ENCODE measurements around the gene SFR1. TPM values are rescaled to one million over a fixed set of nuclear protein-coding genes. Genes with fewer than 3 reads are reported as not detected.

SFR1 gene
- total RNA-seq, 1 donor = 11.6 TPM

GRCh38 chr10:104099269-104099668 is 22.7 kb upstream of the SFR1 start:
- no peak overlapping the region for H3K4me2 ChIP-seq (ENCODE audit: insufficient read depth, low read length)
- DNase-seq (ENCODE audit: insufficient read length, low spot score, missing footprints) = no peak
- no peak for TF ChIP-seq CTCF (IDR thresholded peaks at IDR 0.05; ENCODE audit: extremely low read depth, low read depth, low read length)

GRCh38 chr10:104099941-104100340 is 22.0 kb upstream of the SFR1 start:
- Histone ChIP-seq H3K27me3 (ENCODE audit: insufficient read depth, low read length) (no peaks in the 10 kb centered on the region), H4K20me1 (ENCODE audit: insufficient read depth, low read length) (no peaks in the 10 kb centered on the region), H3K4me3 (ENCODE audit: insufficient read depth, low read length) (no peak overlapping the region), H3K79me2 (ENCODE audit: insufficient read depth, low read length) (no peaks in the 10 kb centered on the region), H3K4me1 (ENCODE audit: insufficient read depth, low read length) (peaks cover 12% of the 10 kb centered on the region), H3K4me2 (ENCODE audit: insufficient read depth, low read length) (no peak overlapping the region), H3K27ac (ENCODE audit: low read depth, low read length) (no peak overlapping the region), H3K9me3 (ENCODE audit: low read depth, low read length) (no peaks in the 10 kb centered on the region), H2AFZ (ENCODE audit: low read length) (no peak overlapping the region), H3K36me3 (ENCODE audit: insufficient read depth, low read length) (no peaks in the 10 kb centered on the region)
- TF ChIP-seq CTCF (IDR thresholded peaks at IDR 0.05; ENCODE audit: extremely low read depth, low read depth, low read length) = no peak
- DNase-seq (ENCODE audit: insufficient read length, low spot score, missing footprints) = no peak

More at GRCh38 chr10:104099269-104099668, 22.7 kb upstream of the SFR1 start:
- H4K20me1 ChIP-seq (ENCODE audit: insufficient read depth, low read length) = no peaks in the 10 kb centered on the region
- H3K36me3 ChIP-seq (ENCODE audit: insufficient read depth, low read length) = no peaks in the 10 kb centered on the region
- peaks cover 12% of the 10 kb centered on the region for H3K4me1 ChIP-seq (ENCODE audit: insufficient read depth, low read length)
- H3K27ac ChIP-seq (ENCODE audit: low read depth, low read length) = peak overlapping the region; percentile 30
- no peaks in the 10 kb centered on the region for H3K79me2 ChIP-seq (ENCODE audit: insufficient read depth, low read length)
- no peaks in the 10 kb centered on the region for H3K27me3 ChIP-seq (ENCODE audit: insufficient read depth, low read length)
- H2AFZ ChIP-seq (ENCODE audit: low read length) = no peak overlapping the region
- no peaks in the 10 kb centered on the region for H3K9me3 ChIP-seq (ENCODE audit: low read depth, low read length)
- H3K4me3 ChIP-seq (ENCODE audit: insufficient read depth, low read length) = no peak overlapping the region

GRCh38 chr10:104100795-104101194 is 21.2 kb upstream of the SFR1 start:
- no peaks in the 10 kb centered on the region for H4K20me1 ChIP-seq (ENCODE audit: insufficient read depth, low read length)
- peaks cover 12% of the 10 kb centered on the region for H3K4me1 ChIP-seq (ENCODE audit: insufficient read depth, low read length)
- H3K4me3 ChIP-seq (ENCODE audit: insufficient read depth, low read length) = no peak overlapping the region
- no peaks in the 10 kb centered on the region for H3K27me3 ChIP-seq (ENCODE audit: insufficient read depth, low read length)
- H3K36me3 ChIP-seq (ENCODE audit: insufficient read depth, low read length) = no peaks in the 10 kb centered on the region
- no peak overlapping the region for H2AFZ ChIP-seq (ENCODE audit: low read length)
- H3K79me2 ChIP-seq (ENCODE audit: insufficient read depth, low read length) = no peaks in the 10 kb centered on the region
- H3K27ac ChIP-seq (ENCODE audit: low read depth, low read length) = no peak overlapping the region
- H3K4me2 ChIP-seq (ENCODE audit: insufficient read depth, low read length) = no peak overlapping the region
- H3K9me3 ChIP-seq (ENCODE audit: low read depth, low read length) = no peaks in the 10 kb centered on the region
- TF ChIP-seq CTCF (IDR thresholded peaks at IDR 0.05; ENCODE audit: extremely low read depth, low read depth, low read length) = no peak
- DNase-seq (ENCODE audit: insufficient read length, low spot score, missing footprints) = no peak

- no peak for TF ChIP-seq CTCF (IDR thresholded peaks at IDR 0.05; ENCODE audit: extremely low read depth, low read depth, low read length)
- Histone ChIP-seq H4K20me1 (ENCODE audit: insufficient read depth, low read length) (no peaks in the 10 kb centered on the region), H3K9me3 (ENCODE audit: low read depth, low read length) (no peaks in the 10 kb centered on the region), H3K36me3 (ENCODE audit: insufficient read depth, low read length) (no peaks in the 10 kb centered on the region), H3K27ac (ENCODE audit: low read depth, low read length) (no peak overlapping the region), H3K4me2 (ENCODE audit: insufficient read depth, low read length) (no peak overlapping the region), H3K4me1 (ENCODE audit: insufficient read depth, low read length) (peaks cover 12% of the 10 kb centered on the region), H3K79me2 (ENCODE audit: insufficient read depth, low read length) (no peaks in the 10 kb centered on the region), H2AFZ (ENCODE audit: low read length) (no peak overlapping the region), H3K27me3 (ENCODE audit: insufficient read depth, low read length) (no peaks in the 10 kb centered on the region), H3K4me3 (ENCODE audit: insufficient read depth, low read length) (no peak overlapping the region)
- no peak for DNase-seq (ENCODE audit: insufficient read length, low spot score, missing footprints)
Measured at GRCh38 chr10:104101902-104102301, 20.1 kb upstream of the SFR1 start.
